ENCODE data around the gene MAGEB4. TPM values are rescaled to one million over a fixed set of nuclear protein-coding genes. Genes with fewer than 3 reads are reported as not detected.

The MAGEB4 gene
- total RNA-seq, 2 donors from 2014 or later = not detected

GRCh38 chrX:30261012-30261411 lies 19.2 kb downstream of the MAGEB4 start:
- H3K27ac Mint-ChIP-seq = no peak overlapping the region

GRCh38 chrX:30262763-30263162 lies 21.0 kb downstream of the MAGEB4 start:
- Histone ChIP-seq H3K27me3 (ENCODE audit: control insufficient read depth, insufficient read depth, low read length, poor library complexity, severe bottlenecking) (no peaks in the 10 kb centered on the region), H3K9ac (ENCODE audit: extremely low read depth, low read length, poor library complexity, severe bottlenecking) (no peak overlapping the region), H3K36me3 (ENCODE audit: control insufficient read depth, insufficient read depth, low read length) (no peaks in the 10 kb centered on the region), H3K9me3 (ENCODE audit: control insufficient read depth, low read length) (peaks cover 9% of the 10 kb centered on the region), H3K4me3 (ENCODE audit: low read length) (no peak overlapping the region), H3K4me1 (ENCODE audit: control insufficient read depth, insufficient read depth, low read length) (no peaks in the 10 kb centered on the region), H3K27ac (ENCODE audit: low read depth, low read length) (no peak overlapping the region)
- Mint-ChIP-seq H3K9me3 (peaks cover 6% of the 10 kb centered on the region), H3K36me3 (ENCODE audit: low read depth) (no peaks in the 10 kb centered on the region), H3K4me3 (no peak overlapping the region), H3K4me1 (peaks cover 7% of the 10 kb centered on the region), H3K27me3 (ENCODE audit: insufficient read depth) (peaks cover 1% of the 10 kb centered on the region), H3K27ac (no peak overlapping the region)
- WGBS, 2 experiments (ENCODE audit: insufficient coverage in 1 of 2, insufficient read length in 1 of 2) = no CpG with 5 or more reads among the region's 1 CpG
- TF ChIP-seq CTCF (conservative IDR thresholded peaks at IDR 0.05) = no peak
- DNase-seq = no peak

More at GRCh38 chrX:30261012-30261411, 19.2 kb downstream of the MAGEB4 start:
- no peak overlapping the region for H3K27ac ChIP-seq (ENCODE audit: low read depth, low read length)
- peaks cover 19% of the 10 kb centered on the region for H3K9me3 ChIP-seq (ENCODE audit: control insufficient read depth, low read length)
- Mint-ChIP-seq H3K4me1 (peaks cover 7% of the 10 kb centered on the region), H3K9me3 (peaks cover 23% of the 10 kb centered on the region), H3K4me3 (no peak overlapping the region), H3K36me3 (ENCODE audit: low read depth) (peaks cover 5% of the 10 kb centered on the region), H3K27me3 (ENCODE audit: insufficient read depth) (peaks cover 1% of the 10 kb centered on the region)
- no peak overlapping the region for H3K4me3 ChIP-seq (ENCODE audit: low read length)
- H3K27me3 ChIP-seq (ENCODE audit: control insufficient read depth, insufficient read depth, low read length, poor library complexity, severe bottlenecking) = no peaks in the 10 kb centered on the region
- H3K9ac ChIP-seq (ENCODE audit: extremely low read depth, low read length, poor library complexity, severe bottlenecking) = no peak overlapping the region
- no peak for DNase-seq
- TF ChIP-seq CTCF (conservative IDR thresholded peaks at IDR 0.05) = no peak
- H3K4me1 ChIP-seq (ENCODE audit: control insufficient read depth, insufficient read depth, low read length) = no peaks in the 10 kb centered on the region
- no peaks in the 10 kb centered on the region for H3K36me3 ChIP-seq (ENCODE audit: control insufficient read depth, insufficient read depth, low read length)

- no peak overlapping the region for H3K4me3 Mint-ChIP-seq
- no peaks in the 10 kb centered on the region for H3K27me3 Mint-ChIP-seq (ENCODE audit: insufficient read depth)
- Histone ChIP-seq H3K4me3 (ENCODE audit: low read length) (no peak overlapping the region), H3K36me3 (ENCODE audit: control insufficient read depth, insufficient read depth, low read length) (no peaks in the 10 kb centered on the region), H3K4me1 (ENCODE audit: control insufficient read depth, insufficient read depth, low read length) (no peaks in the 10 kb centered on the region), H3K9me3 (ENCODE audit: control insufficient read depth, low read length) (no peaks in the 10 kb centered on the region), H3K9ac (ENCODE audit: extremely low read depth, low read length, poor library complexity, severe bottlenecking) (no peak overlapping the region), H3K27me3 (ENCODE audit: control insufficient read depth, insufficient read depth, low read length, poor library complexity, severe bottlenecking) (no peaks in the 10 kb centered on the region), H3K27ac (ENCODE audit: low read depth, low read length) (no peak overlapping the region)
- WGBS, 2 experiments (ENCODE audit: insufficient coverage in 1 of 2, insufficient read length in 1 of 2) = 93% methylated on average over 3 of the region's 3 CpGs; no CpG with 5 or more reads in 1 of the 2 experiments
- peaks cover 5% of the 10 kb centered on the region for H3K9me3 Mint-ChIP-seq
- H3K27ac Mint-ChIP-seq = no peak overlapping the region
- TF ChIP-seq CTCF (conservative IDR thresholded peaks at IDR 0.05) = no peak
- no peaks in the 10 kb centered on the region for H3K36me3 Mint-ChIP-seq (ENCODE audit: low read depth)
- DNase-seq = no peak
- peaks cover 6% of the 10 kb centered on the region for H3K4me1 Mint-ChIP-seq
These were observed 28.8 kb downstream of the MAGEB4 start for GRCh38 chrX:30270639-30271038.
